Esophagus muscularis mucosa (tissue), 4 donors: ENCODE results near the gene SDK2. TPM values are rescaled to one million over a fixed set of nuclear protein-coding genes. Genes with fewer than 3 reads are reported as not detected.

Source experiments
- DNase-seq: peaks from one replicate; pipeline ENCODE4 v3.0.0-alpha.2; 2017; ENCODE audit errors: extremely low spot score
- H3K27ac ChIP-seq, 4 donors: fragments of 200-600 bp; sonication (generic); replicated peaks in 1 of 4; 1 replicate in 3 of 4; 2 replicates in 1 of 4; pipeline ENCODE4 v1.5.1; 2016 to 2019; ENCODE audit warnings: mild to moderate bottlenecking in 1 of 4
- H3K27me3 ChIP-seq, 4 donors: fragments of 200-600 bp; sonication (generic); one replicate each; pipeline versions ENCODE4 v1.5.1 to v1.6.0; 2016 to 2019
- H3K36me3 ChIP-seq, 4 donors: fragments of 200-600 bp; sonication (generic); one replicate each; pipeline ENCODE4 v1.5.1; 2016 to 2019
- H3K4me1 ChIP-seq, 4 donors: fragments of 200-600 bp; sonication (generic); one replicate each; pipeline ENCODE4 v1.5.1; 2016 to 2019
- H3K4me3 ChIP-seq, 4 donors: fragments of 200-600 bp; sonication (generic); 1 replicate in 2 of 4; 2 replicates in 2 of 4; pipeline ENCODE4 v1.5.1; 2016 to 2019; ENCODE audit warnings: mild to moderate bottlenecking in 4 of 4, moderate library complexity in 1 of 4
- H3K9me3 ChIP-seq, 4 donors: fragments of 200-600 bp; sonication (generic); 1 replicate in 3 of 4; 2 replicates in 1 of 4; pipeline ENCODE4 v1.5.1; 2016 to 2019
- EP300 ChIP-seq: sonication (generic); formaldehyde crosslinking; IDR thresholded peaks from one replicate; pipeline ENCODE4 v1.6.1; 2017; ENCODE audit warnings: antibody characterized with exemption
- POLR2A ChIP-seq: fragments of 450-650 bp; IDR thresholded peaks from one replicate; pipeline ENCODE4 v1.6.1; 2017; ENCODE audit warnings: antibody characterized with exemption, moderate library complexity, mild to moderate bottlenecking, low read depth
- POLR2AphosphoS5 ChIP-seq, 2 donors: sonication (generic); formaldehyde crosslinking; IDR thresholded peaks; one replicate each; pipeline ENCODE4 v1.6.1; 2017; ENCODE audit warnings: antibody characterized with exemption in 2 of 2
- WGBS: methylation state at CpG from one replicate; pipeline ENCODE4 v1.1.5; 2018; 5-methylcytosine and 5-hydroxymethylcytosine counted together
- intact Hi-C: fragments of 100-400 bp; cut with DNase I; formaldehyde crosslinking; loops from one replicate; pipeline ENCODE4 v1.15.1; 2023
- total RNA-seq, 4 donors: library from RNA; depleted of rRNA; stranded (reverse); fragments of >200 nt; gene quantifications; one replicate each; pipeline versions ENCODE4 v1.1.0 to v1.2.1, GENCODE V29; 2016
- TF ChIP-seq, protein P1 (sequence below), 3 experiments: fragments of 200-600 bp in 2 of 3; fragments of 450-650 bp in 1 of 3; sonication (generic) in 2 of 3; IDR thresholded peaks; one replicate each; pipeline ENCODE4 v1.5.1; 2017 to 2019; ENCODE audit warnings: antibody characterized with exemption in 3 of 3, mild to moderate bottlenecking in 2 of 3, moderate library complexity in 1 of 3

SDK2 gene
- total RNA-seq, 4 donors from 2014 or later: 0.42 to 2.0 (median 1.2) TPM

DNA sequence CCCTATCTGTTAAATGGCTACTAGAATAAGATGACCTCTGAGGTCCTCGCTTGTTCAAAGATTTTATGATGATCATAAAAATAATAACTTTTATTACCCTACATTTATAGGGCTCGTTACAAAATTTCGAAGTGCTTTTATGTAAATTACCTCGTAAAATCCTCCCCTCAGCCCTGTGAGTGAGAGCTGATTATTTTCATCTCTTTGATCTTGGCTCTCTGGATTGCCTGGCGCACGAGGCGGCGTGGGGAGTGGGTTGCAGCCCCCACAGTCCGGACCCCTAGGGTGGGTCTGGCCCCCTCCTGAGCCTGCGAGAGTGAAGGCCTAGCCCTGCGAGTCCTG, 1.6 kb downstream of the SDK2 start:
- TF ChIP-seq POLR2AphosphoS5 (IDR thresholded peaks at IDR 0.05) (no peak), POLR2A (no peak), EP300 (no peak)
- TF ChIP-seq, protein P1, sequence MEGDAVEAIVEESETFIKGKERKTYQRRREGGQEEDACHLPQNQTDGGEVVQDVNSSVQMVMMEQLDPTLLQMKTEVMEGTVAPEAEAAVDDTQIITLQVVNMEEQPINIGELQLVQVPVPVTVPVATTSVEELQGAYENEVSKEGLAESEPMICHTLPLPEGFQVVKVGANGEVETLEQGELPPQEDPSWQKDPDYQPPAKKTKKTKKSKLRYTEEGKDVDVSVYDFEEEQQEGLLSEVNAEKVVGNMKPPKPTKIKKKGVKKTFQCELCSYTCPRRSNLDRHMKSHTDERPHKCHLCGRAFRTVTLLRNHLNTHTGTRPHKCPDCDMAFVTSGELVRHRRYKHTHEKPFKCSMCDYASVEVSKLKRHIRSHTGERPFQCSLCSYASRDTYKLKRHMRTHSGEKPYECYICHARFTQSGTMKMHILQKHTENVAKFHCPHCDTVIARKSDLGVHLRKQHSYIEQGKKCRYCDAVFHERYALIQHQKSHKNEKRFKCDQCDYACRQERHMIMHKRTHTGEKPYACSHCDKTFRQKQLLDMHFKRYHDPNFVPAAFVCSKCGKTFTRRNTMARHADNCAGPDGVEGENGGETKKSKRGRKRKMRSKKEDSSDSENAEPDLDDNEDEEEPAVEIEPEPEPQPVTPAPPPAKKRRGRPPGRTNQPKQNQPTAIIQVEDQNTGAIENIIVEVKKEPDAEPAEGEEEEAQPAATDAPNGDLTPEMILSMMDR (IDR thresholded peaks at IDR 0.05): no peak
- no peak overlapping the region for H3K27ac ChIP-seq
- H3K9me3 ChIP-seq: no peaks in the 10 kb centered on the region
- H3K36me3 ChIP-seq: no peaks in the 10 kb centered on the region
- peak overlapping the region; percentile 52 to 64 (median 54) for H3K4me3 ChIP-seq
- DNase-seq: no peak
- peaks cover 0 to 93% (median 33%) of the 10 kb centered on the region in 4 donors for H3K27me3 ChIP-seq
- intact Hi-C loops: no loop called here
- peaks cover 19 to 39% (median 35%) of the 10 kb centered on the region in 4 donors for H3K4me1 ChIP-seq
- 47% methylated on average over 9 of the region's 11 CpGs for WGBS

GRCh38 chr17:73641826-73642600, 2.2 kb downstream of the SDK2 start:
- peaks cover 19 to 39% (median 35%) of the 10 kb centered on the region in 4 donors for H3K4me1 ChIP-seq
- 78% methylated on average over 7 of the region's 12 CpGs for WGBS

GRCh38 chr17:73640691-73641090, 3.6 kb downstream of the SDK2 start:
- WGBS: 83% methylated on average over 4 of the region's 4 CpGs
- Histone ChIP-seq H3K27ac (no peak overlapping the region), H3K36me3 (no peaks in the 10 kb centered on the region), H3K9me3 (no peaks in the 10 kb centered on the region), H3K27me3 (peaks cover 0 to 82% (median 27%) of the 10 kb centered on the region in 4 donors), H3K4me3 (no peak overlapping the region), H3K4me1 (peaks cover 19 to 37% (median 32%) of the 10 kb centered on the region in 4 donors)
- TF ChIP-seq, protein P1 (IDR thresholded peaks at IDR 0.05): no peak
- TF ChIP-seq POLR2A (no peak), POLR2AphosphoS5 (IDR thresholded peaks at IDR 0.05) (no peak), EP300 (no peak)
- no peak for DNase-seq
- intact Hi-C loops: no loop called here

More at GRCh38 chr17:73641826-73642600, 2.2 kb downstream of the SDK2 start:
- Histone ChIP-seq H3K36me3 (no peaks in the 10 kb centered on the region), H3K27ac (no peak overlapping the region), H3K27me3 (peaks cover 0 to 91% (median 31%) of the 10 kb centered on the region in 4 donors), H3K4me3 (no peak overlapping the region), H3K9me3 (no peaks in the 10 kb centered on the region)
- intact Hi-C loops: no loop called here
- DNase-seq: no peak
- TF ChIP-seq EP300: no peak

GRCh38 chr17:73639932-73640331, 4.3 kb downstream of the SDK2 start:
- Histone ChIP-seq H3K4me3 (no peak overlapping the region), H3K9me3 (no peaks in the 10 kb centered on the region), H3K36me3 (no peaks in the 10 kb centered on the region), H3K27ac (no peak overlapping the region), H3K27me3 (peaks cover 0 to 75% (median 27%) of the 10 kb centered on the region in 4 donors), H3K4me1 (peaks cover 15 to 29% (median 26%) of the 10 kb centered on the region in 4 donors)
- WGBS: 43% methylated on average over 12 of the region's 12 CpGs
- TF ChIP-seq POLR2A: no peak
- TF ChIP-seq, protein P1 (IDR thresholded peaks at IDR 0.05): no peak
- no peak for TF ChIP-seq POLR2AphosphoS5 (IDR thresholded peaks at IDR 0.05)
- TF ChIP-seq EP300: no peak
- intact Hi-C loops: no loop called here
- no peak for DNase-seq

DNA sequence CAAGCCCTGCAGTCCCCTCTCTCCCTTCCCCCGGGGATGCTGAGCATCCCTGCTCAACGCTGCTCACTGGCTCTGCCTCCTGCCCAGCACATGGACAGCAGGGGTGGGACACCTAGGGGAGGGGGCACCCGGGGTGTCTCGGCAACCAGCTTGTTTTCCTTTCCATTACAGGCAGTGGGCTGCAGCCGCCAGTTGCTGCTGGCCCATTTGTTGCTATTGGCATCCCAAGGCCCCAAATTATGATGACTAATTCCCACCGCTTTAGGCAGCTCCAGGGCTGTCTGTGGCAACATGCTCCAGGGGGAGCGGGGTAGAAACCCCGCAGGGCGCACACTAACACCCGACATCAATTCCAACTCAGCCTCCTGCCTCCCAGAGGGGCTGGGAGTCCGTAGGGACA, 4.9 kb downstream of the SDK2 start:
- peaks cover 0 to 70% (median 25%) of the 10 kb centered on the region in 4 donors for H3K27me3 ChIP-seq

More for the DNA sequence above, 4.9 kb downstream of the SDK2 start:
- intact Hi-C loops: no loop called here
- no peaks in the 10 kb centered on the region for H3K9me3 ChIP-seq
- DNase-seq: no peak
- H3K27ac ChIP-seq: no peak overlapping the region
- no peak for TF ChIP-seq POLR2A
- peaks cover 14 to 25% (median 20%) of the 10 kb centered on the region in 4 donors for H3K4me1 ChIP-seq
- 66% methylated on average over 11 of the region's 11 CpGs for WGBS
- no peak overlapping the region for H3K4me3 ChIP-seq
- H3K36me3 ChIP-seq: no peaks in the 10 kb centered on the region
